RKO (cell line): ENCODE results near the gene KBTBD12.
"Not testable (repeated sequence)": the region's sequence is repeated elsewhere in the genome, so short reads cannot be mapped to it uniquely, and the experiment has no call there.

Experiments
- DNase-seq: peaks from one replicate; pipeline ENCODE4 v3.0.0-alpha.2; 2016; ENCODE audit warnings: low spot score

Gene KBTBD12

DNA sequence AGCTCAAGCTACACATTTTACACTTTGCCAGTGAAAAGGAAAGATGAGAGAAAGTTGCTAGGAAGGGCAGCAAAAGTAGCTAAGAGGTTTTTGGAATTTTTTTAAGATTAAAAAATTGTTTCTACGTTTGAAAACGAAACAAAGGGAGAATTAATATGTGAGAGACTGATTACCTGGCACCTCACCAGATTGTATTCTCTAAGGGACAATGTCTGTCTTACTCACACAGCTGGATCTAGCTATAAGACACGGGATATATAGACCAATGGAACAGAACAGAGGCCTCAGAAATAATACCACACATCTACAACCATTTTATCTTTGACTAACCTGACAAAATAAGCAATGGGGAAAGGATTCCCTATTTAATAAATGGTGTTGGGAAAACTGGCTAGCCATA, 9.5 kb upstream of the KBTBD12 start:
- DNase-seq, result no peak

DNA sequence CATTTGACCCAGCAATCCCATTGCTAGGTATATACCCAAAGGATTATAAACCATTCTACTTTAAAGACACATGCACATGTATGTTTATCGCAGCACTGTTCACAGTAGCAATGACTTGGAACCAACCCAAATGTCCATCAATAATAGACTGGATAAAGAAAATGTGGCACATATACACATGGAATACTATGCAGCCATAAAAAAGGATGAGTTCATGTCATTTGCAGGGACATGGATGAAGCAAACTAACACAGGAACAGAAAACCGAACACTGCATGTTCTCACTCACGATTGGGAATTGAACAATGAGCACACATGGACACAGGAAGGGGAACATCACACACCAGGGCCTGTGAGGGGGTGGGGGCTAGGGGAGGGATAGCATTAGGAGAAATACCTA, 8.4 kb upstream of the KBTBD12 start:
- not testable (repeated sequence) for DNase-seq

DNA sequence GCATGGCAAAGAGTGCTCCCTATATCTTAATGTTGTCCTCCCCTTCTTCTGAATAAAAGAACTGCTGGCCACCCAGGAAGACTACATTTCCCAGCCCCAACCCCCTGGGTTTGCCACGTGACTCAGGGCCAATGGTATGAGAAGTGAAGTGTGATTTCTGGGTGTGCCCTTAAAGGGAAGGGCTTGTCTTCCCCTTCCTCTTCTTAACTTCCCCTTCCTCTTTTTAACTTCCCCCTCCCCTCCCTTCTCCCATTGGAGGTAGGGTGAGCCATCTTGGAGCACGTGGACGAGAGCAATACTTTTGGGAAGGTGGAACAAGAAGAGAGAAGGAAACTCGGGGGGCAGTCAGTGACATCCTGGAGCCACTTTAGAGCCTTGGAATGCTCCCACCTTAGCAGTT, 6.8 kb upstream of the KBTBD12 start:
- DNase-seq, result no peak

DNA sequence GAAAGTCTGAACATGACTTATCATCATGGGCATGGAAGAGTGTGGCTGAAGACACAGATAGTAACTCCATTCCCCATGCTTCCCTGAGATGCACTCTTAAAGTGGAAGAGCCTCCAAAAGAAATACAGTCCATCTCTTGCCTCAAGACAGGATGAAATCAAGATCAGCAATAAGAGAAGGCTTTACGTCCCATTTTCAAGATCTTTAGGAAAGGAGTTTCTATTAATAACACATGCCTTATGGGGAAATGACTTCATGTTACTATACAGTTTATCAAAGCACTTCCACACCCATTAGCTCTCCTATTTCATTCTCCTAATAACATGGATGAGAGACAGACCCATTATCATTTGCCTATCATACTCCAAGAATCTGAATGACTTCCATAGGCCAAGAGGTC, 6.1 kb upstream of the KBTBD12 start:
- no peak for DNase-seq

DNA sequence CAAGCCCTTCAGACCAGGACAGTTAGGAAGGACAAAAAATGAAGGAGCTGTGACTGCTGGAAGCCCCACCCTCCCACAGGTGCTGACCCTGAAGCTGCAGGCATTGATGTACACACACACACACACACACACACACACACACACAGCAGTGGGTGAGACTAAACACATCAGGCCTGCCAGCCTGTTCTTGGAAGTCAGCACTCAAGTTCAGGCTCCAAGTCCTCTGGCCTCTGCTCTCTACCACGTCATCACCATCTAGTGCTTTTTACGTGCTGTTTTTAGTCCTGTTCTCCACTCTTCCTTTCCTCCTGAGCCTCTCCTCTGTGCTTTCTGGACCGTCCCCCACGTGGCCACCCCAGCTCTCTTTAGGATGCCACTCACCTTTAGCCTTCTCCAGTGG, 5.4 kb upstream of the KBTBD12 start:
- DNase-seq, result no peak

DNA sequence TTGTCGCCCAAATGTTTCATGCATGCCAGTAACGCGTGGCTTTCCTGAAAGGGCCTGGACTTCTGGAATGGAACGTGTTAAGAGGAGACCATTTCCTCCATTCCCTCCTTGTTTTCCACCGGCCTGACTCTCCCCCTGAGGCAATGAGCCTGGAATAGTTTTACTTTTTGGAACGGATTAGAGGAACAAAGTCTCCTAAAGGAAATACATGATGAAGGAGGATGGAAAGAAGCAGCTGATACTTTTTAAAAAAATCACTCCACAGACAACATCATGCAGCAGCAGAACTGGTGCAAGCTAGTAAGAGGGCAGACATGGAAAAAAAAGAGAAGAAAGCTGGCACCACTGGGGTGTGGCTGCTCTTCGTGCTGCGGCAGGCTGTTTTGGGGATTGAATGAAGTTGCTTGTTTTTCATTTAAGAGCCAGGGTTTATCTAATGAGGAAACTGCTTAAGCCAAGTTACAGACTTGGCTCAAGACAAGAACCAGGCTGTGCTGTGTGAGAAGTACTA, 3.6 kb upstream of the KBTBD12 start:
- DNase-seq, result no peak

DNA sequence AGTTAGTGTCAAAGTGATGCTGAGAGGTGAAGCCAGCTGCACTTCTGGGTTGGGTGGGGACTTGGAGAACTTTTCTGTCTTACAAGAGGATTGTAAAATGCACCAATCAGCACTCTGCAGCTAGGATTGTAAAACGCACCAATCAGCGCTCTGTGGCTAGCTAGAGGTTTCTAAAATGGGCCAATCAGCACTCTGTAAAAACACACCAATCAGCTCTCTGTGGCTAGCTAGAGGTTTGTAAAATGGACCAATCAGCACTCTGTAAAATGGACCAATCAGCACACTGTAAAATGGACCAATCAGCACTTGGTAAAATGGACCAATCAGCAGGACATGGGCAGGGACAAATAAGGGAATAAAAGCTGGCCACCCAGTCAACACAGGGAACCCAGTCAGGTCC, 1.2 kb upstream of the KBTBD12 start:
- DNase-seq, result not testable (repeated sequence)

DNA sequence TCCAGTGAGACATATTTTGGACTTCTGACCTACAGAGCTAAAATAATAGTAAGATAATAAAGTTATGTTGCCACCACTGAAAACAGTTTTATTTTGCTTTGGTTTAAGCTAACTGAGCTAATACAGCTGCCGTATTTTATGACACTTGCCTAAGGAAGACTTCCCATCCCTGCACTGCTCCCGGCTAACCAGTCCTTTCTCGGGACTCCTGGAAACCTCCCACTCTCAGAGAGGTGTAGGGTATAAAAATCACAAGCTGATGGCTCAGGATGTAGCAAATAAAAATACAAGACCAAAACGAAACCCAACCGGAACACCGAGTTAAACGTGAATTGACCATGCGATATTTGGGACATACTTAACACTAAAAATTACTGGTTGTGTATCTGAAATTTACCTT, 448 bp upstream of the KBTBD12 start:
- no peak for DNase-seq

DNA sequence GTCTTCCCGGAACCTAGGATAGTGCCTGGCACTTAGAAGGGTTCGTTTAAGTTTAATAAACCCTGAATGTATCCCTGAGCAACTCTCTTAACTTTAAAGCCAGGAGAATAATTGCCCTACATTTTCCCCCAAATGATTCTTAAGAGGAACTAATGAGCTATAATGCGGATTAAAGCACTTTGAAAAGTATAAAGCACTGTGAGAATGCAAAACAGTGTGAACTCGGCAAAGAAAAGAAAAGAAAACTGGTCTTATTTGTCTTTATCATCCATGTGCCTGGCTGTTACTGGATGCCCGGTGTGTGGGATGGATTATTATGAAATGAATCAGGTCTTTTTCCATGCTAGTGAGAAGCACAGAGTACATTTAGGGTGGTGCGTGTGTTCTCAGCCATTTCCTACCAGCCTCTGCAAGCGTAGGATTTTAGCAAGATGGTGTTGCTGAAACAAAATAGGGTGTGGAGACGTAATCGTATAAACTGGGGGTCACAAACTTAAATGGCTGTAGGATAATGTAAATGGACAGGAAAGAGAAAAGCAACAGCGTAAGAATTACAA, 983 bp downstream of the KBTBD12 start:
- no peak for DNase-seq

DNA sequence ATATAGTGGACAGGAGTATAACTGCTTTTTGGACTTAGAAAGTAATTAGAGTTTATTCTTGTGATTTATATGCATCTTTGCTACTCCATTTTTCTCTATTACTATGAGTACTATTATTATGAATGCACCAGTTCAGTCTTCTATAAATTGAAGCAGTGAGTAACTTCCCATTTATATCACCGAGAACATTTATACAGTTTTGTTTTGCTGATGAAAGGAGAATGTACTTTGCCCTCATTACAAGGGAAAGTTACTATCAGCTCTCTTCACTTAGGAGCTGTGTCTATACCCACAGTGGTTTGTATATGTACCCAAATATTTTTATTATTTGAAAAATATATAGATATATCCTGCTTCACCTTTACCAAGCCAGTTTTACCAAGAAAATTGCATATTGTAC, 5.7 kb downstream of the KBTBD12 start:
- DNase-seq, result no peak

DNA sequence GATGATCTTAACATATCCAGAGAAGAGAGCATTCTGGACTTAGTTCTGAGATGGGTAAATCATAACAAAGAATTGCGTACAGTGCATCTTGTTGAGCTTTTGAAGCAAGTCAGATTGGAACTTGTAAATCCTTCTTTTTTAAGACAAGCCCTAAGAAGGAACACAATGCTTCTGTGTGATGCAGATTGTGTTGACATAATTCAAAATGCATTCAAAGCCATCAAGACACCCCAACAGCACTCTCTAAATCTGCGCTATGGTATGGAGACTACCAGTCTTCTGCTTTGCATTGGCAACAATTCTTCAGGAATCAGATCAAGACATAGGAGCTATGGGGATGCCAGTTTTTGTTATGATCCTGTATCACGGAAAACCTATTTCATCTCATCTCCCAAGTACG, 8.6 kb downstream of the KBTBD12 start:
- DNase-seq, result no peak

DNA sequence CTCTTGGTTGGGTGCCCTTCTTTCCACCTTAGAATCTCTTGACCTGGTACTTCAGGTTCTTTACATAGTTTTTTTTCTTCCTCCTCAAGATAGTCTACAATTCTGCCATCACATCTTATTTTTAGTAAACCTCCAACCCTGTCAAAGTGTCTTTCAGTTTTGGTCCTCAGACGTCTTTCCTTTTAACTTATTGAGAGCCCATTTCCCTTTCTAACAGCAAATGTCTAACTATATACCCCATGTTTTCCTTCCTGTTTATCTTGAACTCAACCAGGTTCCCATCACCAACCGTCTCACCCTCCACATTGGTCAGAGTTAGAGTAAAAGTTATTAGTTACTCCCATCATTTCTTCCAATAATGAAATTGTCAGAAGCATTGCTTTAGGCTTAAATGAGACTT, 10.4 kb downstream of the KBTBD12 start:
- no peak for DNase-seq

DNA sequence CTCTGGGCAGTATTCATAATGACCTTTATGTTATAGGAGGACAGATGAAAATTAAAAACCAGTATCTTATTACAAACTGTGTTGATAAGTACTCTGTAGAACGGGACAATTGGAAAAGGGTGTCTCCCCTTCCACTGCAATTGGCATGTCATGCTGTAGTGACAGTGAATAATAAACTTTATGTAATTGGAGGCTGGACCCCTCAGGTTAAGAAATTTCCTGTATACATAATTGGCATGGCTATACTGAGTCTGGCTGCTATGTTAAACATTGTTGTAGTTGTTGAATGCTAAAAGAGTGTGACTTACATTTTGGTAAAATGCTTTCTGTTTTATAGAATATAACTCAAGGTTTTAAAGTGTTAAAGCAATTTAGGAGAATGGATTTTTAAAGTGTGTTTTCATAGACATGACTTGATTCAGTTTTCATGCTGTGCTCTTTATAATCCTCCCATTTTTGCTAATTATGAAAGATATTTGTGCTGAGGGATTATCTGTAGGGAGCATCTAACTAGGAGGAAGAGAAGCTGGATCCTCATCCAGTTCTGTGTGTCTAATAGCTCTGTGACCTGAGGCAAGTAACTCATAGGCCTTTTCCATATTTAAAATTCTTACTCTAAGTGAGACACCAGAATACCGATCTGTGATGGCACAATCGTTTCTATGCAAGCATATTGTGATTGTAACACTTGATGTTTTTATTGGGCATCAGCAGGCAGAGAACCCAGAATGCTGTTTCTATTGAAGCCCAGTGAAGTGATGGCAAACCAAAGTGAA, 13.0 kb downstream of the KBTBD12 start:
- no peak for DNase-seq

DNA sequence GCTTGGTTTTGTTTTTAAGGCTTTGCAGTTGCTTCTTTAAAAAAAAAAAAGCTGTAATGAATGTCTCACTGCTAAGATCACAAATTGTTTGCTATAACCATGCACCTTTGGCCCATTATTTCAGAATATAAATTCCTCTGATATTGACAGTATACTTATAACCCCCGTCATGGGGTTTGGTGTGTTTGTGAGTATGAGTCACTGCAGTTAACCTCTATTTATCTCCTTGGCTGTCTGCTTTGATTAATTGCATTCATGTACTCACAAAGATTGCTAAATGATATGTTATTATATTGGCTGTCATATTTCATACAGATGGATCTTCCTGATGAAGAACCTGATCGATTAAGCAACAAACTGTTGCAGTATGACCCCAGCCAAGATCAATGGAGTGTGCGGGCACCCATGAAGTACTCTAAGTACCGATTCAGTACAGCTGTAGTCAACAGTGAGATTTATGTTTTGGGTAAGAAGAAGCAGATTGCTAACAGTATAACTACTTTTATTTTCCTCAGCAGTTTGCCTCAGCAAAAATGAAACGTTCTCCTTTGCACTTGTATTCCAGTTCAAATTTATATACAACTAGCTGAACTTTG, 14.9 kb downstream of the KBTBD12 start:
- no peak for DNase-seq

DNA sequence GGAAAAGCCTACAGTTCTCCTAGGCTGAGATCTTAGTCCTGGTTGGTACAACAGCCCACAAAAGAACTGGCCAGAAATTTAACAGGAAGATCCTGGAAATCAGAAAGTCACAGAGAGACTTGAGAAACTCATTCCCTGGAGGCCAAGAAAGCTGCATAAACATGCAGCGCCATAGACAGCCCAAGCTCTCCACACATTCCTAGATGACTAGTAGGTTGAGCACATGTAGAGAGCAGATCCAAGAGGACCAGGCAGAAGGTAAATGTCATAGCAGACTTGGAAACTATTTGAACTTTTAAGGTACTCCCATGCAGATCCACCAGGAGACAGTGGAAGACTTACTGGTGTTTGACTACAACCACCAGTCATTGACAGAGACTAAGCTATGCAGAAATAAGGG, 18.4 kb downstream of the KBTBD12 start:
- DNase-seq, result no peak

DNA sequence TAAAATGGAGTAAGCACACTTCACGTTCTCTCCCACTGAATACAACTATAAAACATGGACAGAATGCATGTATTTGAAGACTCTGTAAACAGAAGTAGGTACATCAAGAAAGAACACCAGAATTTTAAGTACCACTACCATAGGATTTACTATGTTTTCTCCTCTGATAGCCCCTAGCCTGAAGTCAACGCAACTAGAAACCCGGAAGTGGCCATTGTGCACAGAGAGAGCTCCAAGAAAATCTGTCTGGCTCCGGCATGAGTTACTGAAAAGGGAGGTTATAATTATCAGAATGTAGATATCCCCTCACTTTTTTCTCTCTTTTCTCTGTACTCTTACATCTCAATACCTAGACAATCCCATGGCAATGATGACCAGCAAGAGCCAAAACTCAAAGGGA, 23.8 kb downstream of the KBTBD12 start:
- no peak for DNase-seq

DNA sequence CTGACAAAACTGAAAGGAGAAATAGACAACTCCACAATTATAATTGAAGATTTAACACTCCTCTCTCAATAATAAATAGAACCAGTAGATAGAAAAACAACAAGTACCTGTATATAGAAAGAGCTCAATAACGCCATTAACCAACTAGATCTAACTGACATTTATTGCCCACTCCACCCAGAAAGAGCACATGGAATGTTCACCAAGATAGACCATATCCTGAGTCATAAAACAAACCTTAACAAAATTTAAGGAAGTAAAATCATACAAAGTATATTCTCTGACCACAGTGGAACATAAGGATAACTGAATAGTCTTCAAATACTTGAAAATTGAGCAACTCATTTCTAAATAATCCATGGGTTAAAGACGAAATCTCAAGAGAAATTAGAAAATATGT, 25.1 kb downstream of the KBTBD12 start:
- DNase-seq, result no peak

DNA sequence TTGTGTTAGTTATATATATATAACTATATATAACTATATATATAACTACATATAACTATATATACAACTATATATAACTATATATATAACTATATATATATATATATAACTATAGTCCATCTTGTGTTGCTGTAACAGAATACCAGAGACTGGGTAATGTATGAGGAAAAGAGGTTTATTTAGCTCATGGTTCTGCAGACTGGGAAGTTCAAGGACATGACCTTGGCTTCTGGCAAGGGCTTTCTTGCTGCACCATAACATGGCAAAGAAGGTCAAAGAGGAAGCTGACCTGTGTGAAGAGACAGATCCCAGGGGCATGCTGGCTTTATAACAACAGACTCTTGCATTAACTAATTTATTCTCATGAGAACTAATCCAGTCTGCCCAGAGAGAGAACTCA, 27.6 kb downstream of the KBTBD12 start:
- no peak for DNase-seq

DNA sequence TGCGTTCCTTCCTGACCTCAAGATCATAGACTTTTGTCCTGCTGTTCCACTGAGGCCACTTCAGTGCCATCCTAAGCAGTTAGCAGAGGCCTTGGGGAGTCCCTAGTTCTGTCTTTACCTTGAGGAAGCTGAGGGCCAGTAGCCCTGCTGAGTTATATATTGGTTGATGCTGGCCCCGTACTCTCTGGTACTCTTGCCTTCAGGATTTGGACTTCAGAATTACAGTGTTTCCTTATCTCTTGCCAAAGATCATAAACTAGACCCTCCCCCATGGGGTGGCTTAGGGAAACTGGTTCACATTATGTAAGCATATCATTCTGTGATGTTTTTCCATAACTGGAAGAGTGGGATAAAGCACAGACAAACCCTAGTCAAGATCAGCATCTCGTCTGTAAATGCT, 33.2 kb downstream of the KBTBD12 start:
- DNase-seq, result no peak

DNA sequence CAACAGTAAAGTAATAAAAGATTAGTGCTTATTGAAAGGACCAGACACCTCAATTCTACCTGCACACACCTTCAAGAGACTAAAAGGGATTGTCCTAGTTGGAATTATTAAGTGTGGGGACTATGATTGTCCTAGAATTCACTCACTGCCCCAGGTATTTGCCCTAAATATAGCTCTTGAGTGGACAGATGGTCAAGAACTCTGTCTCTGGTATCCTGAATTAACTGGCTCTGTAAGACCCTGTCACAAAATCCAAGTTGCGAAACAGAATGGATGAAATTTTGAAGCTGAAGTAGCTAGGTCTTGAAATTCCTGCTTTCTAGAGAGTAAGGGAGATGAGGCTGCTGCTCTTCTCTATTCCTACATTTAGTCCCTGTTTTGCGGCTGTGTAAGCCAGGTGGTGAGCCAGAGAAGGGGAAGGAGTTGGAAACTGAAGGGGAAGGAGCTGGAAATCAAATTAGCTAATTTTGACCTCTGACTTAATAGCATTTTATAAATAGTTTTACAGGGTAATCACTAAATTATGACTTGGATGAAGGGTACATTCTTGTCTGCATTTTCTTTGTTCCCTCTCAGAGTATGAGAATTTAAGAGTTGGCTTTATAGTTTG, 34.5 kb downstream of the KBTBD12 start:
- DNase-seq, result no peak

DNA sequence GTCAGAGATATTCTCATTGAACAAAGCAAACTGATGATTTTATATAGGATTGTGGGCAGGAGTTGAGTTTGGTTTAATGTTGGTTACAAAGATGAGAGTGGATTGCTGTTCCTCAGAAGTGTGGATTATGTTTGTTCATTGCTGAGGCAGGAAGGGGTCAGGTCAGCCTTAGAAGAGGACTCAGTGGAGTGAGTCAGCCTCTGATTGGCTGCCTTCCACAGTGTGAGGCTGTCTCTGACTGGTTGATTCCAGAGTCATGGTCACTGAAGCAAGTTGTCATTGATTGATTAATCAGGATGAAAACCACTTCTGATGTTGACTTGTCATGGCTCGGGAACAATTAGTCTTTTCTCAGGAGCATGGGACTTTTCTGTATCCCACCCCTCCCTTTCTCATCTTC, 36.2 kb downstream of the KBTBD12 start:
- peak; percentile 58 for DNase-seq

DNA sequence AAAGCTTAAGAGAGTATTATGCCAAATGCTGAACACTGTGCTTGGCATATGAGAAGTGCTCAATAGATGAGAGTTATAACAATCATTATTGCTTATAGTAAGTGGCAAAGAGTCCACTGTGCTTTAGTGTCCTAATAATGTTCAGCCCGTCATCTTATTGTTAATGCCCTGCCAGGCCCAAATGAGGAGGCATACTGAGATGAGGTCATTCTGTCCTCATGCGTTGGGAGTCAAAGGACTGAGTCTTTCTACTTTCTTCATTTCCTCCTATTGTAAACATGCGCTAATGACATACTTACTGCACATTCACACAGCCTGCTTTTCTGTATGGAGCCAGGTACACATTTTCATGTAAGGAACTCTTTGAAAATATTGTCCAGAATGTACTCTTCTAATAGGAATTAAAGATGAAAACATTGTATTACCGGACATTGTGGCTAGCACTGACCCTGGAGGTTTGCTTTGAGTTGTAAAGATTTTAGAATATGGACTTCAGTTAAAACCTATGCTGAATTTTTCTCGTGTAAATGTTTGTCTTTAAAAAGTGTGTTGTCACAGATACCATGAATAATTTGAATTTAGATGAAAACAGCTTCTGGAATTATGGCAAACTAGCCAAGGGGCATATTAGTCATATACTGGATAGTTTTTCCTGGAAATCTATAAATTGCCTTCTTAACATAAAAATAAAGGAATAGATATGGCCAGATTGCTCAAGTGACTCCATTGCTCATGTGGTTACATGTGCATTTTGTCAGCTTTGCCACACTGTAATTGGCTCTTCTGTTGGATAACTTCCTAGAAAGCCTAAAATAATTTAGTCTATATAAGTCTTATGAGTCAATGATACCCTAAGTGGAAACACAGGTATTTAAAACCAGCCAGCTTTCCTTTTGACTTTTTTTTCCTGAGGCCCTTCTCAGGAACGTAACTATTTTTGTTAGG, 38.3 kb downstream of the KBTBD12 start:
- DNase-seq, result no peak
